Upper lobe of right lung (tissue), 1 donor: ENCODE measurements around the gene NKX6-2. TPM values are rescaled to one million over a fixed set of nuclear protein-coding genes. Genes with fewer than 3 reads are reported as not detected.

Experiments
- ATAC-seq: fragments of 200-7000 bp; cut with Tn5 transposase; one replicate; pipeline ENCODE4 v1.9.1; 2020; ENCODE audit warnings: mild to moderate bottlenecking, moderate library complexity
- DNase-seq: peaks from one replicate; pipeline ENCODE4 v3.0.0-alpha.2; 2020
- H3K27ac ChIP-seq: fragments of 200-600 bp; one replicate; pipeline ENCODE4 v1.8.0; 2022
- H3K27me3 ChIP-seq: fragments of 200-600 bp; one replicate; pipeline ENCODE4 v1.8.0; 2022; ENCODE audit warnings: mild to moderate bottlenecking
- H3K36me3 ChIP-seq: fragments of 200-600 bp; one replicate; pipeline ENCODE4 v1.8.0; 2022
- H3K4me1 ChIP-seq: fragments of 200-600 bp; one replicate; pipeline ENCODE4 v1.8.0; 2022
- H3K4me3 ChIP-seq: fragments of 200-600 bp; one replicate; pipeline ENCODE4 v1.8.0; 2022; ENCODE audit warnings: mild to moderate bottlenecking
- H3K9me3 ChIP-seq: fragments of 200-600 bp; one replicate; pipeline ENCODE4 v1.8.0; 2022
- CTCF ChIP-seq: fragments of 200-600 bp; IDR thresholded peaks from one replicate; pipeline ENCODE4 v1.8.0; 2022; ENCODE audit warnings: antibody characterized with exemption
- intact Hi-C: fragments of 100-400 bp; cut with DNase I; formaldehyde crosslinking; loops from one replicate; pipeline ENCODE4 v1.11.0; 2022
- total RNA-seq: library from RNA; stranded (reverse); fragmentation: NEBNext Ultra II Directional; extraction: Animal tissue kit (Norgen Biotek cat#: 25700); gene quantifications from one replicate; pipeline ENCODE4 v1.2.1, GENCODE V29; 2021
- donor health status: DM: no; HTN: yes; CAD: no; lungs with severe emphysema.

The NKX6-2 gene
- total RNA-seq, 1 donor from 2014 or later, result not detected

- Histone ChIP-seq H3K4me3 (no peak overlapping the region), H3K4me1 (no peaks in the 10 kb centered on the region), H3K27me3 (no peaks in the 10 kb centered on the region), H3K36me3 (peaks cover 18% of the 10 kb centered on the region), H3K27ac (no peak overlapping the region), H3K9me3 (no peaks in the 10 kb centered on the region)
- no peak for TF ChIP-seq CTCF
- ATAC-seq (no peak), DNase-seq (no peak)
- intact Hi-C loops, result no loop called here
Measured at GRCh38 chr10:132749371-132749795, 36.6 kb downstream of the NKX6-2 start.

- no peak for ATAC-seq
- Histone ChIP-seq H3K36me3 (peaks cover 11% of the 10 kb centered on the region), H3K27me3 (no peaks in the 10 kb centered on the region), H3K4me1 (no peaks in the 10 kb centered on the region), H3K9me3 (no peaks in the 10 kb centered on the region), H3K4me3 (no peak overlapping the region), H3K27ac (no peak overlapping the region)
- no peak for TF ChIP-seq CTCF
- DNase-seq, result no peak
- intact Hi-C loops, result no loop called here
Measured at GRCh38 chr10:132748545-132749370, 37.2 kb downstream of the NKX6-2 start.

GRCh38 chr10:132748135-132748534 is 37.8 kb downstream of the NKX6-2 start:
- no peak for ATAC-seq
- Histone ChIP-seq H3K36me3 (peaks cover 11% of the 10 kb centered on the region), H3K27ac (no peak overlapping the region), H3K4me1 (no peaks in the 10 kb centered on the region), H3K4me3 (no peak overlapping the region), H3K9me3 (no peaks in the 10 kb centered on the region), H3K27me3 (no peaks in the 10 kb centered on the region)
- intact Hi-C loops, result no loop called here
- no peak for DNase-seq
- TF ChIP-seq CTCF, result no peak

GRCh38 chr10:132746801-132747625 is 38.9 kb downstream of the NKX6-2 start:
- Histone ChIP-seq H3K4me1 (no peaks in the 10 kb centered on the region), H3K27ac (no peak overlapping the region), H3K9me3 (no peaks in the 10 kb centered on the region), H3K4me3 (no peak overlapping the region), H3K36me3 (peaks cover 11% of the 10 kb centered on the region), H3K27me3 (no peaks in the 10 kb centered on the region)
- ATAC-seq (no peak), DNase-seq (no peak)
- intact Hi-C loops, result no loop called here
- no peak for TF ChIP-seq CTCF

- TF ChIP-seq CTCF, result no peak
- DNase-seq, result no peak
- peaks cover 11% of the 10 kb centered on the region for H3K36me3 ChIP-seq
- no peaks in the 10 kb centered on the region for H3K4me1 ChIP-seq
- H3K27ac ChIP-seq, result no peak overlapping the region
- no peaks in the 10 kb centered on the region for H3K9me3 ChIP-seq
- no peak for ATAC-seq
- intact Hi-C loops, result no loop called here
- no peaks in the 10 kb centered on the region for H3K27me3 ChIP-seq
- H3K4me3 ChIP-seq, result no peak overlapping the region
Measured at GRCh38 chr10:132746386-132746785, 39.6 kb downstream of the NKX6-2 start.
